Ovary (tissue), 9 donors: ENCODE data around the gene EPX. TPM values are rescaled to one million over a fixed set of nuclear protein-coding genes. Genes with fewer than 3 reads are reported as not detected.

Experiments
- DNase-seq, 5 donors: peaks; one replicate each; pipeline ENCODE4 v3.0.0-alpha.2; 2019 to 2020
- H3K27ac ChIP-seq, 2 donors: fragments of 200-600 bp; one replicate each; pipeline versions ENCODE4 v1.5.1 to v1.8.0; 2019 to 2022
- H3K27me3 ChIP-seq: fragments of 200-600 bp; one replicate; pipeline ENCODE4 v1.8.0; 2022
- H3K36me3 ChIP-seq: fragments of 200-600 bp; sonication (generic); one replicate; pipeline ENCODE4 v1.5.1; 2019
- H3K4me1 ChIP-seq: one replicate; pipeline ENCODE4 v1.8.1; 2013; ENCODE audit warnings: mild to moderate bottlenecking, moderate library complexity; ENCODE audit not compliant: insufficient read depth
- H3K4me3 ChIP-seq: fragments of 200-600 bp; sonication (generic); one replicate; pipeline ENCODE4 v1.5.1; 2017
- H3K9me3 ChIP-seq, 2 donors: fragments of 200-600 bp in 1 of 2; sonication (generic) in 1 of 2; one replicate each; pipeline versions ENCODE4 v1.5.1 to v1.8.1; 2013 to 2019; ENCODE audit warnings: mild to moderate bottlenecking in 1 of 2, moderate library complexity in 1 of 2
- CTCF ChIP-seq, 3 donors: fragments of 450-650 bp in 2 of 3; fragments of 200-600 bp in 1 of 3; IDR thresholded peaks; one replicate each; pipeline versions ENCODE4 v1.5.1 to v1.8.0; 2016 to 2022; ENCODE audit warnings: antibody characterized with exemption in 3 of 3, mild to moderate bottlenecking in 1 of 3
- EP300 ChIP-seq: sonication (generic); formaldehyde crosslinking; IDR thresholded peaks from one replicate; pipeline ENCODE4 v1.6.1; 2017; ENCODE audit warnings: antibody characterized with exemption
- POLR2A ChIP-seq: fragments of 450-650 bp; IDR thresholded peaks from one replicate; pipeline ENCODE4 v1.6.1; 2017; ENCODE audit warnings: antibody characterized with exemption, mild to moderate bottlenecking, moderate library complexity
- WGBS, 3 donors: extraction: QIAGEN DNeasy Blood & Tissue Kit in 1 of 3; methylation state at CpG; one replicate each; pipeline versions ENCODE4 v1.1.5 to v1.1.7; 2013 to 2017; 5-methylcytosine and 5-hydroxymethylcytosine counted together
- intact Hi-C, 4 donors: fragments of 100-400 bp; cut with DNase I; formaldehyde crosslinking; loops; one replicate each; pipeline versions ENCODE4 v1.11.0 to v1.15.1; 2022 to 2023
- polyA plus RNA-seq, 2 donors: library from polyadenylated mRNA; stranded (reverse); fragments of 200-250 nt in 1 of 2; fragments of 350-450 nt in 1 of 2; fragmentation: Illumina TruSeq in 1 of 2; extraction: RNeasy Lipid Tissue Mini Kit (QIAGEN cat#74804) in 1 of 2; gene quantifications; one replicate each; pipeline ENCODE4 v1.2.3, GENCODE V29; 2013 to 2014
- total RNA-seq, 7 donors: library from RNA; depleted of rRNA in 2 of 7; stranded (reverse); fragments of >200 nt in 2 of 7; fragmentation: NEBNext Ultra II Directional in 3 of 7; extraction: Animal tissue kit (Norgen Biotek cat#: 25700) in 3 of 7; gene quantifications; one replicate each; pipeline versions ENCODE4 v1.1.0 to v1.2.4, GENCODE V29; 2016 to 2023
- donor health status: DM: no; HTN: no; CAD: no; lungs with moderate emphysema.
- donor health status: DM: no; HTN: no; CAD: no.
- donor health status: Bipolar disorder and iron deficiency.
- donor health status: DM: yes; HTN: yes; CAD: no.
- donor health status: DM: no; HTN: no; CAD: no.
- donor health status: DM: yes; HTN: yes; CAD: no.

Gene EPX
- total and polyA plus RNA-seq, 9 donors: not detected

GRCh38 chr17:58193641-58194255 lies 1.2 kb downstream of the EPX start:
- H3K27me3 ChIP-seq: no peaks in the 10 kb centered on the region
- intact Hi-C loops: no loop called here
- H3K9me3 ChIP-seq: no peaks in the 10 kb centered on the region
- no peak for DNase-seq
- no peaks in the 10 kb centered on the region for H3K4me1 ChIP-seq
- no peaks in the 10 kb centered on the region for H3K36me3 ChIP-seq
- 60 to 69% (median 65%) methylated on average over 10 to 18 of the region's 18 CpGs for WGBS, 3 donors
- H3K27ac ChIP-seq: no peak overlapping the region
- no peak for TF ChIP-seq CTCF (IDR thresholded peaks at IDR 0.05)
- TF ChIP-seq EP300: no peak
- no peak for TF ChIP-seq POLR2A
- no peak overlapping the region for H3K4me3 ChIP-seq

- WGBS, 3 donors: 73 to 83% (median 83%) methylated on average over 5 of the region's 5 CpGs
Observed at GRCh38 chr17:58195518-58196123, 3.1 kb downstream of the EPX start.

GRCh38 chr17:58196610-58197009 lies 4.1 kb downstream of the EPX start:
- Histone ChIP-seq H3K9me3 (no peaks in the 10 kb centered on the region), H3K27me3 (no peaks in the 10 kb centered on the region), H3K4me3 (no peak overlapping the region), H3K4me1 (no peaks in the 10 kb centered on the region), H3K27ac (no peak overlapping the region), H3K36me3 (no peaks in the 10 kb centered on the region)
- 74 to 84% (median 80%) methylated on average over 7 of the region's 7 CpGs for WGBS, 3 donors
- DNase-seq: no peak
- no peak for TF ChIP-seq POLR2A
- no peak for TF ChIP-seq CTCF (IDR thresholded peaks at IDR 0.05)
- no peak for TF ChIP-seq EP300
- intact Hi-C loops: no loop called here

More at GRCh38 chr17:58195518-58196123, 3.1 kb downstream of the EPX start:
- H3K4me1 ChIP-seq: no peaks in the 10 kb centered on the region
- no peaks in the 10 kb centered on the region for H3K9me3 ChIP-seq
- no peak overlapping the region for H3K4me3 ChIP-seq
- TF ChIP-seq POLR2A: no peak
- no peak for TF ChIP-seq CTCF (IDR thresholded peaks at IDR 0.05)
- TF ChIP-seq EP300: no peak
- no peaks in the 10 kb centered on the region for H3K36me3 ChIP-seq
- intact Hi-C loops: no loop called here
- H3K27ac ChIP-seq: no peak overlapping the region
- H3K27me3 ChIP-seq: no peaks in the 10 kb centered on the region
- DNase-seq: no peak

GRCh38 chr17:58200024-58200633 lies 7.6 kb downstream of the EPX start:
- Histone ChIP-seq H3K36me3 (no peaks in the 10 kb centered on the region), H3K9me3 (no peaks in the 10 kb centered on the region), H3K4me3 (no peak overlapping the region), H3K4me1 (no peaks in the 10 kb centered on the region), H3K27me3 (no peaks in the 10 kb centered on the region), H3K27ac (no peak overlapping the region)
- 29 to 34% (median 33%) methylated on average over 11 to 14 of the region's 14 CpGs for WGBS, 3 donors
- intact Hi-C loops: no loop called here
- no peak for DNase-seq
- no peak for TF ChIP-seq POLR2A
- TF ChIP-seq CTCF (IDR thresholded peaks at IDR 0.05): no peak
- TF ChIP-seq EP300: no peak
